Mesenchymal stem cell (in vitro differentiated cells and primary cell): ENCODE measurements around the gene LCLAT1.
A peak's percentile ranks its signal among the peaks of the same experiment; 100 is the strongest.

Experiments used
- DNase-seq: peaks from one replicate; pipeline ENCODE4 v3.0.0-alpha.2; 2013
- H2AFZ ChIP-seq: one replicate; pipeline ENCODE4 v1.6.1; 2013; ENCODE audit warnings: low read depth, mild to moderate bottlenecking, control low read depth, inconsistent platforms, low read length, moderate library complexity
- H2AK5ac ChIP-seq: 2 replicates; pipeline ENCODE4 v1.6.1; 2013; ENCODE audit warnings: low read length, moderate library complexity, mild to moderate bottlenecking, inconsistent platforms; ENCODE audit not compliant: severe bottlenecking
- H2BK120ac ChIP-seq: one replicate; pipeline ENCODE4 v1.6.1; 2013; ENCODE audit warnings: low read depth, mild to moderate bottlenecking, inconsistent platforms, low read length, moderate library complexity
- H2BK12ac ChIP-seq, 2 experiments: one replicate each; pipeline ENCODE4 v1.6.1; 2013; ENCODE audit warnings: inconsistent platforms in 2 of 2, low read length in 2 of 2, mild to moderate bottlenecking in 2 of 2, moderate library complexity in 2 of 2, control low read depth in 1 of 2
- H2BK15ac ChIP-seq: one replicate; pipeline ENCODE4 v1.6.1; 2013; ENCODE audit warnings: mild to moderate bottlenecking, low read depth, inconsistent platforms; ENCODE audit not compliant: poor library complexity, severe bottlenecking
- H2BK5ac ChIP-seq: 2 replicates; pipeline ENCODE4 v1.6.1; 2013; ENCODE audit warnings: low read depth, mild to moderate bottlenecking, low read length, control low read depth, inconsistent platforms; ENCODE audit not compliant: poor library complexity, severe bottlenecking
- H3K14ac ChIP-seq, 2 experiments: one replicate each; pipeline ENCODE4 v1.6.1; 2013; ENCODE audit warnings: inconsistent platforms in 2 of 2, low read length in 2 of 2, control low read depth in 1 of 2, mild to moderate bottlenecking in 1 of 2, moderate library complexity in 1 of 2
- H3K18ac ChIP-seq, 2 experiments: one replicate each; pipeline ENCODE4 v1.6.1; 2013; ENCODE audit warnings: inconsistent platforms in 2 of 2, low read length in 2 of 2, control low read depth in 1 of 2, low read depth in 1 of 2, mild to moderate bottlenecking in 1 of 2
- H3K23ac ChIP-seq, 2 experiments: one replicate each; pipeline ENCODE4 v1.6.1; 2013; ENCODE audit warnings: inconsistent platforms in 2 of 2, low read length in 2 of 2, mild to moderate bottlenecking in 2 of 2, moderate library complexity in 2 of 2, control low read depth in 1 of 2
- H3K27ac ChIP-seq: 2 replicates; pipeline ENCODE4 v1.5.1; 2013; ENCODE audit warnings: mild to moderate bottlenecking, moderate library complexity, low read length, control low read depth, inconsistent platforms; ENCODE audit not compliant: poor library complexity, severe bottlenecking
- H3K27me3 ChIP-seq, 2 experiments: 2 replicates each; pipeline versions ENCODE4 v1.6.1 to v1.7.0; 2013; ENCODE audit warnings: low read length in 2 of 2, mild to moderate bottlenecking in 2 of 2, moderate library complexity in 2 of 2, control low read depth in 1 of 2, inconsistent platforms in 1 of 2; ENCODE audit not compliant: control insufficient read depth in 1 of 2, insufficient read depth in 1 of 2
- H3K36me3 ChIP-seq, 2 experiments: 2 replicates each; pipeline versions ENCODE4 v1.6.1 to v1.7.0; 2013; ENCODE audit warnings: low read length in 2 of 2, control low read depth in 1 of 2, inconsistent platforms in 1 of 2, low read depth in 1 of 2, mild to moderate bottlenecking in 1 of 2; ENCODE audit not compliant: insufficient read depth in 2 of 2, control insufficient read depth in 1 of 2
- H3K4ac ChIP-seq, 2 experiments: one replicate each; pipeline ENCODE4 v1.6.1; 2013; ENCODE audit warnings: inconsistent platforms in 2 of 2, low read length in 2 of 2, mild to moderate bottlenecking in 2 of 2, moderate library complexity in 2 of 2, control low read depth in 1 of 2, low read depth in 1 of 2
- H3K4me1 ChIP-seq: 2 replicates; pipeline ENCODE4 v1.6.1; 2013; ENCODE audit warnings: low read depth, low read length, control low read depth; ENCODE audit not compliant: control insufficient read depth, insufficient read depth
- H3K4me2 ChIP-seq: 2 replicates; pipeline ENCODE4 v1.6.1; 2013; ENCODE audit warnings: low read length, mild to moderate bottlenecking, inconsistent platforms; ENCODE audit not compliant: poor library complexity, severe bottlenecking
- H3K4me3 ChIP-seq, 2 experiments: 2 replicates each; pipeline versions ENCODE4 v1.5.1 to v1.7.0; 2013; ENCODE audit warnings: low read length in 2 of 2, mild to moderate bottlenecking in 2 of 2, control low read depth in 1 of 2, low read depth in 1 of 2; ENCODE audit not compliant: insufficient read depth in 1 of 2
- H3K79me1 ChIP-seq: replicated peaks from 2 replicates; pipeline ENCODE4 v1.6.1; 2013; ENCODE audit warnings: mild to moderate bottlenecking, control low read depth, low read length, inconsistent platforms; ENCODE audit not compliant: poor library complexity, severe bottlenecking
- H3K9ac ChIP-seq: 2 replicates; pipeline ENCODE4 v1.7.0; 2013; ENCODE audit warnings: mild to moderate bottlenecking, low read length, moderate library complexity
- H3K9me3 ChIP-seq: 2 replicates; pipeline ENCODE4 v1.7.0; 2013; ENCODE audit warnings: mild to moderate bottlenecking, low read length; ENCODE audit not compliant: control insufficient read depth
- H4K8ac ChIP-seq: one replicate; pipeline ENCODE4 v1.6.1; 2013; ENCODE audit warnings: inconsistent platforms, mild to moderate bottlenecking, low read length, moderate library complexity
- H4K91ac ChIP-seq: one replicate; pipeline ENCODE4 v1.6.1; 2013; ENCODE audit warnings: mild to moderate bottlenecking, low read length, inconsistent platforms
- WGBS: methylation state at CpG from one replicate; pipeline ENCODE4 v1.1.7; 2013; ENCODE audit warnings: mixed read lengths; 5-methylcytosine and 5-hydroxymethylcytosine counted together

Gene LCLAT1

GRCh38 chr2:30519796-30520195 lies 72.8 kb downstream of the LCLAT1 start:
- no peak overlapping the region for H2BK15ac ChIP-seq
- no peak overlapping the region for H4K8ac ChIP-seq
- no peak overlapping the region for H3K4ac ChIP-seq
- H3K27ac ChIP-seq, result no peak overlapping the region
- no peak overlapping the region for H2BK12ac ChIP-seq
- H3K27me3 ChIP-seq, result no peaks in the 10 kb centered on the region
- no peak overlapping the region for H4K91ac ChIP-seq
- H2BK120ac ChIP-seq, result no peak overlapping the region
- peaks cover 10% of the 10 kb centered on the region for H3K79me1 ChIP-seq
- no peak overlapping the region for H3K14ac ChIP-seq
- no peak overlapping the region for H3K9ac ChIP-seq
- no peak overlapping the region for H3K4me2 ChIP-seq
- no peak overlapping the region for H3K4me3 ChIP-seq
- peaks cover 4 to 5% of the 10 kb centered on the region in 2 experiments for H3K36me3 ChIP-seq
- H3K4me1 ChIP-seq, result no peaks in the 10 kb centered on the region
- H2BK5ac ChIP-seq, result no peak overlapping the region
- H2AK5ac ChIP-seq, result no peak overlapping the region
- H3K9me3 ChIP-seq, result peaks cover 14% of the 10 kb centered on the region
- H3K23ac ChIP-seq, result no peak overlapping the region
- 98% methylated on average over 16 of the region's 16 CpGs for WGBS
- no peak overlapping the region for H2AFZ ChIP-seq
- H3K18ac ChIP-seq, result no peak overlapping the region
- DNase-seq, result no peak

DNA sequence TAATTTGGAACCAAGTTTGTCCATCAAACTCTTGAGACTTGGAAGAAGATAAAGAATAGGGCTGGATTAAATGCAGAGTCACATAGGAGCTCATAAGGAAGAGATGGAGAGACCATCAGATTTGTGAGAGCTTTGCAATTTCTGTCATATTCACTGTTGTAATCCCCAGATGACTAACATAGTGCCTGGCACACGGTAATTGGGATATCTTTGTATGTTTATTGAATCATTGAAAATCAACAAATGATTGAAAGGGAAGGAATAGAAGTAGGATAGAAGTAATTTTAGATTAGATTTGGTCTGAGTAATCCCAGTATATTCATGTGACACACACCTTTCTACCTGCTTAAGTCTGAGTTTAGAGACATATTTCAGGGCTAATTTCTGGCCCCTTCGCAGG lies 75.4 kb downstream of the LCLAT1 start:
- Histone ChIP-seq H3K27ac (no peak overlapping the region), H3K9me3 (peaks cover 14% of the 10 kb centered on the region), H2AK5ac (no peak overlapping the region), H2BK12ac (no peak overlapping the region), H3K79me1 (peaks cover 5% of the 10 kb centered on the region), H2AFZ (no peak overlapping the region), H3K14ac (no peak overlapping the region), H3K4ac (no peak overlapping the region), H3K4me3 (no peak overlapping the region), H3K4me1 (no peaks in the 10 kb centered on the region), H2BK15ac (no peak overlapping the region), H3K27me3 (no peaks in the 10 kb centered on the region), H2BK5ac (no peak overlapping the region), H3K36me3 (peaks cover 4 to 5% of the 10 kb centered on the region in 2 experiments), H4K91ac (no peak overlapping the region), H2BK120ac (no peak overlapping the region), H3K18ac (no peak overlapping the region), H3K23ac (no peak overlapping the region), H3K4me2 (no peak overlapping the region), H4K8ac (no peak overlapping the region), H3K9ac (no peak overlapping the region)
- WGBS, result 100% methylated on average over 2 of the region's 2 CpGs
- DNase-seq, result no peak

GRCh38 chr2:30527411-30527810 lies 80.4 kb downstream of the LCLAT1 start:
- no peaks in the 10 kb centered on the region for H3K36me3 ChIP-seq
- H3K4me3 ChIP-seq, result no peak overlapping the region
- H2BK15ac ChIP-seq, result no peak overlapping the region
- peaks cover 3% of the 10 kb centered on the region for H3K79me1 ChIP-seq
- H3K23ac ChIP-seq, result no peak overlapping the region
- WGBS, result 100% methylated on average over 1 of the region's 2 CpGs
- no peaks in the 10 kb centered on the region for H3K9me3 ChIP-seq
- no peak overlapping the region for H3K4me2 ChIP-seq
- H2AK5ac ChIP-seq, result no peak overlapping the region
- no peak overlapping the region for H2BK120ac ChIP-seq
- no peaks in the 10 kb centered on the region for H3K27me3 ChIP-seq
- H3K14ac ChIP-seq, result no peak overlapping the region
- H3K27ac ChIP-seq, result no peak overlapping the region
- peak overlapping the region; percentile 53 for H3K9ac ChIP-seq
- no peak overlapping the region for H2BK12ac ChIP-seq
- H3K4me1 ChIP-seq, result no peaks in the 10 kb centered on the region
- H3K4ac ChIP-seq, result no peak overlapping the region
- H2BK5ac ChIP-seq, result no peak overlapping the region
- no peak overlapping the region for H4K91ac ChIP-seq
- peak; percentile 24 for DNase-seq
- no peak overlapping the region for H4K8ac ChIP-seq
- no peak overlapping the region for H3K18ac ChIP-seq
- H2AFZ ChIP-seq, result no peak overlapping the region

GRCh38 chr2:30527859-30528258 lies 80.8 kb downstream of the LCLAT1 start:
- Histone ChIP-seq H3K4me2 (no peak overlapping the region), H3K27me3 (no peaks in the 10 kb centered on the region), H3K79me1 (peaks cover 3% of the 10 kb centered on the region), H3K14ac (peak overlapping the region in 1 of 2 experiments; percentile 44), H2BK15ac (no peak overlapping the region), H2BK12ac (no peak overlapping the region), H3K4ac (no peak overlapping the region), H3K9ac (no peak overlapping the region), H3K27ac (no peak overlapping the region), H2BK5ac (no peak overlapping the region), H4K8ac (no peak overlapping the region), H3K23ac (no peak overlapping the region), H2BK120ac (no peak overlapping the region), H3K4me3 (no peak overlapping the region), H2AFZ (no peak overlapping the region), H3K18ac (no peak overlapping the region), H3K9me3 (no peaks in the 10 kb centered on the region), H2AK5ac (no peak overlapping the region), H3K4me1 (no peaks in the 10 kb centered on the region), H3K36me3 (no peaks in the 10 kb centered on the region), H4K91ac (no peak overlapping the region)
- WGBS, result 94% methylated on average over 1 of the region's 2 CpGs
- peak; percentile 24 for DNase-seq
